ENCODE results near the gene CENPX. TPM values are rescaled to one million over a fixed set of nuclear protein-coding genes. Genes with fewer than 3 reads are reported as not detected.

Gene CENPX
- total and polyA plus RNA-seq, 2 of the 13 experiments (the other 11 are each of a cell fraction or from before 2014, with no cell fraction given), result 92.7 to 170 TPM

- TF ChIP-seq ZNF800 (CRISPR knock-in tag; IDR thresholded peaks at IDR 0.05) (peak; percentile 95), MLLT10 (CRISPR knock-in tag; IDR thresholded peaks at IDR 0.05) (no peak), ZNF543 (CRISPR knock-in tag; IDR thresholded peaks at IDR 0.05) (0 out of 2 replicates have a peak, but pooled peaks have one; percentile 36), ZNF646 (CRISPR knock-in tag; IDR thresholded peaks at IDR 0.05) (0 out of 2 replicates have a peak, but pooled peaks have one; percentile 10), ZNF3 (CRISPR knock-in tag; IDR thresholded peaks at IDR 0.05) (no peak), TP53 (CRISPR knock-in tag; conservative IDR thresholded peaks at IDR 0.05) (peak; percentile 73; the same call in 1 of the 2 replicates), ZNF563 (CRISPR knock-in tag; IDR thresholded peaks at IDR 0.05) (no peak), ZBTB10 (CRISPR knock-in tag; IDR thresholded peaks at IDR 0.05; ENCODE audit: borderline replicate concordance) (no peak; the same call in 1 of the 2 replicates), ZBTB3 (CRISPR knock-in tag; IDR thresholded peaks at IDR 0.05; ENCODE audit: borderline replicate concordance, low read depth) (no peak), SKIL (CRISPR knock-in tag; IDR thresholded peaks at IDR 0.05; ENCODE audit: borderline replicate concordance) (no peak), HNRNPUL1 (IDR thresholded peaks at IDR 0.05; ENCODE audit: low read depth, low read length) (no peak), MXI1 (IDR thresholded peaks at IDR 0.05; ENCODE audit: borderline replicate concordance, low read depth, low read length) (peak; percentile 51; the same call in 1 of the 3 replicates), KLF11 (CRISPR knock-in tag; IDR thresholded peaks at IDR 0.05) (0 out of 2 replicates have a peak, but pooled peaks have one; percentile 24)
Observed at GRCh38 chr17:82021107-82021899, 1.4 kb downstream of the CENPX start (continued).

All from HepG2 (cell line).